Fibroblast of skin of scalp (primary cell): ENCODE data around the gene RAC3.

ENCODE experiments used
- DNase-seq: peaks from one replicate; pipeline ENCODE4 v3.0.0-alpha.2; 2013

RAC3 gene

GRCh38 chr17:82045936-82046484 lies 14.5 kb downstream of the RAC3 start:
- DNase-seq: no peak

- DNase-seq: no peak
These were observed 15.4 kb downstream of the RAC3 start for GRCh38 chr17:82046903-82047302.

- no peak for DNase-seq
These were observed 15.9 kb downstream of the RAC3 start for GRCh38 chr17:82047379-82047778.

- no peak for DNase-seq
These were observed 16.6 kb downstream of the RAC3 start for GRCh38 chr17:82047914-82048570.

DNA sequence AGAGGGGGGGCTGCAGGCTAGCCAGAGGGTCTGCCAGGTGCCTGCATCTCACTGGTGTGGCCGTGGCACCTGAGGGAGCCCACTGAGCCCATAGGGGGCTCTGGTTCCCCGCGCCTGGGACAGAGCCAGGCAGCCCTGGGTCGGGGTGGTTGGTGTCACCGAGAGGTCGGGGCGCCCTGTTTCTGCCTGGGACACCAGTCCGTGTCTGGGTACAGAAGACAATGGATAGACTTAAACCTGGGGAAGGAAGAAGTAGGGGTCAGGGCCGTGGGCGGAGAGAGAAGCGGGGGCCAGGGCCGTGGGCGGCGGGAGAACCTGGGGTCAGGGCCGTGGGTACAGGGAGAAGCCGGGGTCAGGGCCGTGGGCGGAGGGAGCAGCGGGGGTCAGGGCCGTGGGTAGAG lies 17.1 kb downstream of the RAC3 start:
- DNase-seq: no peak

GRCh38 chr17:82049106-82049505 lies 17.6 kb downstream of the RAC3 start:
- DNase-seq: no peak

DNA sequence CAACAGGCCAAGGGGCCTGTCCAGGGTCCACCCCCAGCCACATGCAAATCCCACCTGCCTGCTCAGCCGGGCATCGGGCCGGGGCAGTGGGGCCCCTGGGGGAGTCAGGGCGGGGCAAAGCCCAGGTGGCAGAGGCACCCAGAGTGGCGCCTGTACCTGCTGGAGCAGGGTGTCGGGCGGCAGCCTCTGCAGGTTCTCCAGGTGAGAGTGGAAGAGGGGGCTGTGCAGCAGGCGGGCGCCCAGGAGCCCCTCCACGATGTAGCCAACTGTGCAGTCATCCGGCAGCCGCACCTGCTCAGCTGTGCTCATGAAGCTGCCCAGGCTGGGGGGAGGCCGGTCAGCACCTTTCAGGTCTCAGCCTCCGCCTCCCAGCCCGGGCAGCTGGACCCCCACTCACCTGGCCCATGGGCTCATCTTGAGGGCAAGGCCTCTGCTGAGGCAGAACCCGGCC lies 18.1 kb downstream of the RAC3 start:
- DNase-seq: no peak

DNA sequence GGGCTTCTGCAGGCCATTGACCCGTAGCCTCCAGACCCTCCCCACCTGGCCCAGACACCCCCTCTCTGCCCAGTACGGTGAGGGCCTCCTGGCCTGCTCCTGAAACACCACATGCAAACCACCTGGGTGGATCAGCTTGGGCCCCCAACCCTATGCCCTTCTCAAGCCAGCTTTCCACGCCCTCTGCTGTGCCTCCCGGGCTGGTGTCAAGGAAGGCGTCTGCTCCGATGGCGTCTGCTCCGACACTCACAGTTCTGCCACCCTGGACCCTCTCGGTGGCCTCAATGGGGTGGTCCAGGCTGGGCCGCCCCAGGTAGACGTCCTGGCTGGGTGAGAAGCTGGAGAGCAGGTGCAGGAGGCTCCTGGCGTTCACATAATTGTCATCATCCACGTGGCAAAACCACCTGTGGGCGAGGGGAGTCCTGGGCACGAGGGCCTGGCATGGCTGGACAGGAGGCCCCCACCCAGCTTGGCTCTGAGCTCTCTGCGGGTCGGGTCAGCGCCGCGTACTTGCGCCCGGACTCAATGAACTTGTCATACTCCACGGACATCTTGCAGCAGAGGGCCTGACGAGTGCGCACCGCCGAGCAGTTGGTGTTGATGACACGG lies 18.8 kb downstream of the RAC3 start:
- no peak for DNase-seq

DNA sequence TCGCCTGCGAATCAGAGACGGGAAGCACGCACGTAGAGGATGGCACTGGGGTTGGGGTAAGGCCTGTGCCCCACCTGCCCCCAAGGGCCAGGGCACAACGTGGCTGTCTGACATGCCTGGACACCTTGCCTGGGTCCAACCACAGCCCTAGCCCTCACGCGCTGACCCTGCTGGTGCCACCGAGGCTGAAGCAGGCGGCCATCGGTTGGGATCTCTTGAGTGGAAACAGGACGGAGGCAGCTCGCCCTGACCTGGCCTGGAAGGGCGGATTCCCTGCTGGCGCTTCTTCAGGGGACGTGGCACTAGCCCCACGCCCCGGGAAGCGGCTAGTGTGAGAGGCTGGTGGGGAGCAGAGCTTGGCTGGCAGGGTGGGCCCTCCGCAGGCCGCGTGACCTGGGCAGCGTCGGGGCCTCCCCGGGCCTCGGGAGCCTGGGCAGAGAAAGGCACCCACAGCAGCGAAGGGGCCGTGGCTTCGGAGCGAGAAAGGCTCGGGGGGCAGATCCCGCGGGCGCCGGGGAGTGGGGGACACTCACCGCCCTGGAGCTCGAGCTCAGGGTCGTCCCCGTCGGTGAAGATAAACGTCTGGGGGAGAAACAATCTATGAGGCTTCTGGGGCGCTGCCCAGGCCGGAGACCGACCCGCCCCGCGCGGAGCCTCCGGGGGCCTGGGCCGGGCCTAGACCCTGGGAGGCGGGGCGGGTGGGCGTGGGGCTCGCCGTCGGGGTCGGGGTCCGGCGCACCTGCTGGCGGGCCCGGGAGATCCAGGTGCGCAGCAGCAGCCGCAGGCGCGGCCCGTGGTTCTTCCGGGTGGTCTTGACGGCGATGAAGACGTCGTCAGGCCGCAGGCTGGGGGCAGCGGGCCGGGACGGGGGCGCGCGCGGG lies 19.5 kb downstream of the RAC3 start:
- DNase-seq: no peak

DNA sequence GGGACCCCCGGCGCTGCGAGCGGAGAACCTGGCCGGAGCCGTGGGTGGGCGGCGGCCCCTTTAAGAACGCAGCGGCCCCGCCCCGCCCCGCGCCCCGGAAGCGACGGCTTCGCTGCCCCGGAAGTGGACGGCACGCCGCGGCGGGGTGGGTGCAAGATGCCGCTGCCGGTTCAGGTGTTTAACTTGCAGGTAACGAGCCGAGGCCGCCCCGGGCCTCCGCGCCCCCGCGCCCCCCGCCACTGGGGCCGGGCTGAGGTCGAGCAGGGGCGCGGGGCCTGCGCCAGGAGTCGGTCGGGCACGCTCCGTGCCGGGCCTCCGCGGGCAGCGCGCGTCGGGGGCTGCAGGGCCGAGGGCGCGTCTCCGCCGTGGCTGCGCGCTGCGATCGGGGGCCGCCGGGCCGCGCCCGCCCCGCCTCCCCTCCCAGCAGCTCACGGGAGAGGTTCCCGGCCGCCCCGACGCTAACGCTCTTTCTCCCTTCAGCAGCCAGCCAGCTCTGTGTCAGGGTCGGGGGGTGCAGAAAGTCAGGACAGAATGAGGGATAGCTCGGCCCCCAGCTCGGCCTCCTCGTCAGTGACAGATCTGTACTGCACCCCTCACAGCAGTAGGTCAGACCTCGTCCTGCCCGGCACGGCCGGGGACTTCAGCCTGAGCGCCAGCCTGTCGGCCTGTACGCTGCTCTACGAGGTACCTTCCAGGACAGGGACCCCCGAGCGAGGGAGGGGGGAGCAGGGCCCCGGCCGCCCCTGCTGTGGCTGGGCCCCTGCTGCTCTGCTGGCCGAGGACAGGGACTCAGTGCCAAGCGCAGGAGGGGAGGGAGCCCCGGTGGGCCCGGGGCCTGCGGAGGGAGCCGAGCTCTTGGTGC lies 20.5 kb downstream of the RAC3 start, which contains the start of the genes GPS1 and RFNG:
GPS1 (plus strand) TSS at position 123 of the 862 bp plus-strand sequence; CDS start at position 157, 34 bp downstream.
RFNG (minus strand) TSS at position 36 of the 862 bp plus-strand sequence. CDS start 45 bp downstream, outside the sequence.
- DNase-seq: peak; percentile 55

GRCh38 chr17:82052638-82053059 lies 21.2 kb downstream of the RAC3 start:
- DNase-seq: no peak

DNA sequence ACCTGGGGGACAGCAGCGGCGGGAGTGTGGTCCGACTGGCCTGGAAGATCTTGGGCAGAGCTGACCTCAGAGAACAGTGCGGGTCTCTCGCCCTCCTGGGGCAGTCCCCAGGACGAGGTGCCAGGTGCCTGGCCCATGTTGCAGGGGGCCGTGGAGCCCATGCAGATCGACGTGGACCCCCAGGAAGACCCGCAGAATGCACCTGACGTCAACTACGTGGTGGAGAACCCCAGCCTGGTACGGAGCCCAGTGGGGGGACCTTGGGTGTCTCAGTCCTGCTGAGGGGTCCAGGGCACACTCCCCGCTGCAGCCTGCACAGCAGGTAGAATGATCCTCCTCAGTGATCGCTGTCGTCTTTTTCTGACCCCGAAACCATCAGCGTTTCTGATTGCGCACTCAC lies 21.7 kb downstream of the RAC3 start:
- no peak for DNase-seq

DNA sequence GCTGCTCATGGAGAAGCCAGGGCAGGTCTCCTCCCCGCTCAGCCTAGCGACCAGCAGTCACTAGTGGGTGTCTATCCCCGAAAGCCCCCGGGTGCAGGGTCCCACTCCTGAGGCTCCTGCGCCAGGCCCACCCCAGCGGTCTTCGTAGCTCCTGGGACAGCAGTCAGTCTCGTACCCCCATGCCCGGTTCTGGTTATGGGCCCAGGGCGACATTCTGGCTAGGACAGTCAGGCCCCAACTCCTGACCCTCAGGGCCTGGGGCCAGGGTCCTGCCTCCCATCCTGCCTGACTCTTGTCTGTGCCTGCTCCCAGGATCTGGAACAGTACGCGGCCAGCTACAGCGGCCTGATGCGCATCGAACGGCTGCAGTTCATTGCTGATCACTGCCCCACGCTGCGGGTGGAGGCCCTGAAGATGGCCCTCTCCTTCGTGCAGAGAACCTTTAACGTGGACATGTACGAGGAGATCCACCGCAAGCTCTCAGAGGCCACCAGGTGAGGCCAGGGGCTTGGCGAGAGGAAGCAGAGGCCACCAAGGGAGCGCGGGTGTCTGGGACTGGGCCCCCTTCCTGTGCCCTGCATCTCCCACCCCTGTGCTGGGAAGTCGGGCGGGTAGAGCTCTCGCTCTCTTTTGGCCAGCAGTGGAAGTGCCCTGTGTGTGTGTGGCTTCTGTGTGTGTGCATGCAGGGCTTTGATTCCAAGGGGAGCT lies 22.2 kb downstream of the RAC3 start:
- no peak for DNase-seq

- no peak for DNase-seq
These were observed 23.0 kb downstream of the RAC3 start for GRCh38 chr17:82054351-82055022.

- DNase-seq: no peak
These were observed 23.8 kb downstream of the RAC3 start for GRCh38 chr17:82055023-82055964.

DNA sequence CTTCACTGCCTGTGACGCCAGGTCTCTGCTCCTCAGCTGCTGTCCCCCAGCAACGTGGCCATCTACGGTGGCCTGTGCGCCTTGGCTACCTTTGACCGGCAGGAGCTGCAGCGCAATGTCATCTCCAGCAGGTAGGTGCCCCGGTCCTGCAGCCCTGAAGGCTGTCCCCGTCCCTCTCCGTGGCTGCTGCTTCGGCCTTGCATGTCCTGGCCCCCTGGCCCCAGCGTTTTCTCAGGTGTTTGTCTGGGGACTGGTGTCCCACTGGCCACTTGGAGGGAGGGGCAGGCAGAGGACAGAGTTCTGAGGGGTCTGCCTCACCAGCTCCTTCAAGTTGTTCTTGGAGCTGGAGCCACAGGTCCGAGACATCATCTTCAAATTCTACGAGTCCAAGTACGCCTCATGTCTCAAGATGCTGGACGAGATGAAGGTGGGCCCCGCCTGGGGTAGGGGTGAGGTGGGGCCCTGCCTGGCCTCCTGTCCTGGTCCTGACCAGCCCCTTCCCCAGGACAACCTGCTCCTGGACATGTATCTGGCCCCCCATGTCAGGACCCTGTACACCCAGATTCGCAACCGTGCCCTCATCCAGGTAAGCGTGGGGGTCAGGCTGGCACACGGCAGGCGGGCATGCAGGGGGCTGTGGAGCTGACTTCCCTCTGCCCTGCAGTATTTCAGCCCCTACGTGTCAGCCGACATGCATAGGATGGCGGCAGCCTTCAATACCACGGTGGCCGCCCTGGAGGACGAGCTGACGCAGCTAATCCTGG lies 24.7 kb downstream of the RAC3 start:
- DNase-seq: no peak

- no peak for DNase-seq
These were observed 25.5 kb downstream of the RAC3 start for GRCh38 chr17:82056729-82057621.
